K562 (cell line): ENCODE results near the gene AARSD1. TPM values are rescaled to one million over a fixed set of nuclear protein-coding genes. Genes with fewer than 3 reads are reported as not detected.

Experiments
- ATAC-seq: fragments of 200-7000 bp; cut with Tn5 transposase; 3 replicates; pipeline ENCODE4 v1.9.1; 2020; ENCODE audit warnings: moderate library complexity
- BruUV-seq: library from RNA; stranded (reverse); fragments of 400-500 nt; replicated peaks from 2 replicates; lab custom pipeline; 2021; lab: Mats Ljungman, UMichigan
- CTCF ChIA-PET: fragments of 300-600 bp; formaldehyde crosslinking; extraction: SDS; loops from one replicate; lab custom pipeline; 2021; ENCODE audit warnings: low intra/inter-chr PET ratio; lab: Yijun Ruan, JAX
- POLR2A ChIA-PET: fragments of 300-600, 350-650 bp; sonication (Branson Sonifier 250); formaldehyde crosslinking; extraction: SDS; loops from one replicate; lab custom pipeline; 2021; ENCODE audit warnings: antibody characterized with exemption, inconsistent platforms; lab: Yijun Ruan, JAX
- DNase-seq, 4 experiments: peaks; one replicate each; pipeline versions ENCODE4 v3.0.0 to v3.0.0-alpha.2; 2011 to 2018; ENCODE audit warnings: low spot score in 3 of 4, mixed read lengths in 3 of 4; ENCODE audit errors: extremely low read depth in 1 of 4
- FAIRE-seq: peaks from 2 replicates; lab custom pipeline; 2011; peaks lifted over from hg19 to GRCh38; lab: Jason Lieb, UNC
- H2AFZ ChIP-seq: 2 replicates; pipeline ENCODE4 v1.6.0; 2011; ENCODE audit warnings: low read depth, low read length, control low read depth, inconsistent platforms
- H3K27ac ChIP-seq: fragments of 200-600 bp; 3 replicates; pipeline ENCODE4 v1.8.0; 2011; ENCODE audit warnings: low read depth, mild to moderate bottlenecking, control low read depth, inconsistent platforms, low read length, moderate library complexity, mixed read lengths; ENCODE audit errors: extremely low read depth
- H3K27me3 ChIP-seq, 2 experiments: fragments of 300-600 bp in 1 of 2; 2 replicates in 1 of 2; 3 replicates in 1 of 2; pipeline versions ENCODE4 v1.6.0 to v1.8.0; 2011; ENCODE audit warnings: inconsistent platforms in 2 of 2, low read length in 2 of 2, mild to moderate bottlenecking in 1 of 2, mixed read lengths in 1 of 2, moderate library complexity in 1 of 2; ENCODE audit not compliant: control insufficient read depth in 2 of 2, insufficient read depth in 2 of 2
- H3K36me3 ChIP-seq: fragments of 300-600 bp; 3 replicates; pipeline ENCODE4 v1.8.0; 2011; ENCODE audit warnings: mild to moderate bottlenecking, low read length, inconsistent platforms; ENCODE audit not compliant: control insufficient read depth, insufficient read depth
- H3K4me1 ChIP-seq, 2 experiments: fragments of 200-600 bp in 1 of 2; replicated peaks in 1 of 2; 2 replicates in 1 of 2; 3 replicates in 1 of 2; pipeline versions ENCODE4 v1.5.1 to v1.8.0; 2011; ENCODE audit warnings: inconsistent platforms in 2 of 2, low read length in 2 of 2, mild to moderate bottlenecking in 1 of 2, mixed read lengths in 1 of 2, moderate library complexity in 1 of 2; ENCODE audit not compliant: control insufficient read depth in 2 of 2, insufficient read depth in 2 of 2
- H3K4me2 ChIP-seq: 2 replicates; pipeline ENCODE4 v1.6.1; 2011; ENCODE audit warnings: low read length, control low read depth, inconsistent platforms, mixed read lengths; ENCODE audit not compliant: insufficient read depth
- H3K4me3 ChIP-seq: fragments of 200-600 bp; sonication (generic), shearing (Covaris generic); 2 replicates; pipeline ENCODE4 v1.5.1; 2016; ENCODE audit warnings: control low read depth, inconsistent platforms
- H3K79me2 ChIP-seq: fragments of 200-600 bp; 3 replicates; pipeline ENCODE4 v1.8.0; 2011; ENCODE audit warnings: low read length, inconsistent platforms; ENCODE audit not compliant: control insufficient read depth, insufficient read depth
- H3K9ac ChIP-seq, 2 experiments: 2 replicates each; pipeline versions ENCODE4 v1.6.0 to v1.6.1; 2011; ENCODE audit warnings: low read depth in 2 of 2, low read length in 2 of 2, control low read depth in 1 of 2, inconsistent platforms in 1 of 2, mild to moderate bottlenecking in 1 of 2, mixed read lengths in 1 of 2; ENCODE audit not compliant: insufficient read depth in 1 of 2
- H3K9me1 ChIP-seq: one replicate; pipeline ENCODE4 v1.6.0; 2011; ENCODE audit warnings: inconsistent platforms, mild to moderate bottlenecking, low read length, moderate library complexity; ENCODE audit not compliant: control insufficient read depth, insufficient read depth
- H3K9me3 ChIP-seq: replicated peaks from 2 replicates; pipeline ENCODE4 v1.5.1; 2011; ENCODE audit warnings: low read depth, low read length, inconsistent platforms; ENCODE audit not compliant: control insufficient read depth, insufficient read depth
- H4K20me1 ChIP-seq: replicated peaks from 2 replicates; pipeline ENCODE4 v1.6.1; 2011; ENCODE audit warnings: low read length, inconsistent platforms, mixed read lengths; ENCODE audit not compliant: control insufficient read depth, insufficient read depth
- CC2D1A ChIP-seq: fragments of 450-650 bp; IDR thresholded peaks from 2 replicates; pipeline ENCODE4 v1.6.1; 2017; ENCODE audit warnings: mild to moderate bottlenecking
- CCAR2 ChIP-seq: fragments of 200-400 bp; formaldehyde crosslinking; IDR thresholded peaks from 2 replicates; pipeline ENCODE4 v1.6.1; 2017; ENCODE audit warnings: mild to moderate bottlenecking, low read depth, low read length
- FOXA1 ChIP-seq: fragments of 450-650 bp; IDR thresholded peaks from 2 replicates; pipeline ENCODE4 v1.6.1; 2016; ENCODE audit warnings: mild to moderate bottlenecking, borderline replicate concordance
- HMG20A ChIP-seq: fragments of 450-650 bp; formaldehyde crosslinking; conservative IDR thresholded peaks from 2 replicates; pipeline ENCODE4 v1.4.0; 2020; ENCODE audit warnings: mild to moderate bottlenecking, mixed read lengths
- MED1 ChIP-seq: sonication (generic); formaldehyde crosslinking; IDR thresholded peaks from 2 replicates; pipeline ENCODE4 v1.8.1; 2023; ENCODE audit warnings: missing genetic modification reagents, borderline replicate concordance
- NCOR1 ChIP-seq: fragments of 450-650 bp; IDR thresholded peaks from 2 replicates; pipeline ENCODE4 v1.6.1; 2016; ENCODE audit warnings: mild to moderate bottlenecking, moderate library complexity
- TBP ChIP-seq: optimal IDR thresholded peaks from 2 replicates; pipeline ENCODE3; 2011; ENCODE audit warnings: low read depth, low read length, improper control_type of control experiment
- WGBS: fragments of 100-300 bp; shearing (Covaris generic); methylation state at CpG from one replicate; pipeline ENCODE4 v1.1.6; 2016; ENCODE audit warnings: low coverage, mixed read lengths; ENCODE audit not compliant: insufficient coverage; ENCODE audit errors: missing lambda C conversion rate; 5-methylcytosine and 5-hydroxymethylcytosine counted together
- in situ Hi-C: fragments of 300-500 bp; cut with MboI; formaldehyde crosslinking; loops from 4 replicates; pipeline ENCODE4 v1.15.0; 2018; ENCODE audit warnings: inconsistent platforms, mixed read lengths
- intact Hi-C: fragments of 100-400 bp; cut with micrococcal nuclease; formaldehyde crosslinking; loops from 2 replicates; pipeline ENCODE4 v1.14.2; 2022
- polyA plus RNA-seq, 8 experiments: library from polyadenylated mRNA; depleted of rRNA in 4 of 8; stranded (reverse) in 5 of 8; unstranded in 3 of 8; fragments of >200 nt; fragmentation: Nextera tagmentation in 2 of 8; fragmentation: Illumina TruSeq in 1 of 8; extraction: Ambion mirVana in 2 of 8; extraction: Trizol in 1 of 8; gene quantifications; 2 replicates each; pipeline versions ENCODE4 v1.2.1 to v1.2.3, GENCODE V29; 2011 to 2014; ENCODE audit warnings: inconsistent platforms in 1 of 8, missing spikeins in 1 of 8
- total RNA-seq, 7 experiments: library from RNA; depleted of rRNA in 6 of 7; stranded (reverse); fragments of >200 nt in 6 of 7; fragmentation: Illumina TruSeq in 2 of 7; extraction: Trizol in 2 of 7; gene quantifications; 2 replicates each; pipeline versions ENCODE4 v1.2.1 to v1.2.3, GENCODE V29; 2011 to 2021; ENCODE audit warnings: low replicate concordance in 1 of 7

The AARSD1 gene
- total and polyA plus RNA-seq, 9 of the 15 experiments (the other 6 are each of a cell fraction or from before 2014, with no cell fraction given) = 51.7 to 98.5 (median 68.6) TPM

DNA sequence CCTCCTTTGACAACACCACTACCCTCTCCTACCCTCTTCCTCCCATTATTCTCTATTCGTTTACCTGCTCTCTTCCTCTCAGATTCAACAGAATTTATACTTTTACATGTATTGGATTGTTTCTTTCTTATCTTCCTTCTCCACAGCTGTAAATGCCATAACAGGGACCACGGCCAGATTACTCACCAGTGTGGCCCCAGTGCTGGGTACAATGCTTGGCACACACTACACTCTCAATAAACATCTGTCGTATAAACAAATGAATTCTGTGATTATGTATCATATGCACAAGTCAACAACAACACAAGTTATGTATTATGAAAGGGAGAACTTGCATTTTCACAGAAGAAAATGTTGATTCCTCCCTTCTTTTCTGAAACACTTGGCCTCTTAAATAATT, 20.0 kb downstream of the AARSD1 start:
- BruUV-seq = no TSS peak
- FAIRE-seq = no peak
- Histone ChIP-seq H4K20me1 (no peaks in the 10 kb centered on the region), H3K9ac (no peak overlapping the region), H3K4me1 (no peaks in the 10 kb centered on the region), H3K9me3 (no peaks in the 10 kb centered on the region), H2AFZ (no peak overlapping the region), H3K36me3 (peaks cover 8% of the 10 kb centered on the region; the same call in 2 of the 3 replicates), H3K27me3 (no peaks in the 10 kb centered on the region), H3K4me2 (no peak overlapping the region), H3K79me2 (no peaks in the 10 kb centered on the region), H3K9me1 (no peaks in the 10 kb centered on the region), H3K4me3 (no peak overlapping the region), H3K27ac (no peak overlapping the region)
- CTCF ChIA-PET = no interaction called here
- POLR2A ChIA-PET = no interaction called here
- no peak for DNase-seq
- intact Hi-C loops (no loop called here), in situ Hi-C loops (no loop called here)
- TF ChIP-seq HMG20A = no peak
- TF ChIP-seq MED1 (CRISPR knock-in tag) = no peak
- TF ChIP-seq NCOR1 = no peak
- no peak for TF ChIP-seq TBP
- no peak for TF ChIP-seq CCAR2
- no peak for TF ChIP-seq FOXA1
- TF ChIP-seq CC2D1A = no peak
- no peak for ATAC-seq
- WGBS = 42% methylated on average over 3 of the region's 3 CpGs
